ENCODE measurements around the gene PARG.
"Not testable (repeated sequence)": the region's sequence is repeated elsewhere in the genome, so short reads cannot be mapped to it uniquely, and the experiment has no call there.

DNA sequence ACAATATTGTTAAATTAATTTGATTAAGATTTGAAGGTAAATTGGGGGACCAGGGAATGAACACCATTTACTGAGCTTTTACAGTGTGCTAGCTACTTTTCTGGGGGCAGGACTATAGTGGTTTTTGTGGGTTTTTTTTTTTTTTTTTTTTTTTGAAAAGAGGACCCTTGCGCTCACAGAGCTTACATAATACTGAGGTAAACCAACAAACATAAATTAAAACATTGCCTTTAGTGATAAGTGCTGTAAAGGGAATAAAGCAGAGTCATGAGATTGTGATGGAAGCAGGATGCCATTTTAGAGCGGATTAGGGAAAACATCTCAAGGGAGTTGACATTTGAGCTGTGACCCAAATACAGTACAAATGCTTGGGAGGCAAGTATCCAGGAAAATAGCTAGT is 1.8 kb upstream of the PARG start:
- not testable (repeated sequence) for TF ChIP-seq CTCF (optimal IDR thresholded peaks at IDR 0.05 in 1 of 3, IDR thresholded peaks at IDR 0.05 in 1 of 3, conservative IDR thresholded peaks at IDR 0.05 in 1 of 3; ENCODE audit: extremely low read depth in 1 of 3, insufficient read depth in 2 of 3, low read length in 3 of 3); EZH2 (IDR thresholded peaks at IDR 0.05; ENCODE audit: low read length)
